Sigmoid colon (tissue), 4 donors: ENCODE results near the gene SDCCAG8.

Experiments
- POLR2A ChIP-seq, 2 donors: fragments of 450-650 bp; IDR thresholded peaks; one replicate each; pipeline ENCODE4 v1.6.1; 2016; ENCODE audit warnings: antibody characterized with exemption in 2 of 2, mild to moderate bottlenecking in 2 of 2, moderate library complexity in 2 of 2
- POLR2AphosphoS5 ChIP-seq, 4 donors: sonication (generic); formaldehyde crosslinking; IDR thresholded peaks; one replicate each; pipeline ENCODE4 v1.6.1; 2017; ENCODE audit warnings: antibody characterized with exemption in 4 of 4
- TF ChIP-seq, protein P1 (sequence below), 4 experiments: fragments of 450-650 bp in 3 of 4; fragments of 200-600 bp in 1 of 4; IDR thresholded peaks; one replicate each; pipeline ENCODE4 v1.5.1; 2016 to 2019; ENCODE audit warnings: antibody characterized with exemption in 4 of 4, mild to moderate bottlenecking in 3 of 4, moderate library complexity in 2 of 4

DNA sequence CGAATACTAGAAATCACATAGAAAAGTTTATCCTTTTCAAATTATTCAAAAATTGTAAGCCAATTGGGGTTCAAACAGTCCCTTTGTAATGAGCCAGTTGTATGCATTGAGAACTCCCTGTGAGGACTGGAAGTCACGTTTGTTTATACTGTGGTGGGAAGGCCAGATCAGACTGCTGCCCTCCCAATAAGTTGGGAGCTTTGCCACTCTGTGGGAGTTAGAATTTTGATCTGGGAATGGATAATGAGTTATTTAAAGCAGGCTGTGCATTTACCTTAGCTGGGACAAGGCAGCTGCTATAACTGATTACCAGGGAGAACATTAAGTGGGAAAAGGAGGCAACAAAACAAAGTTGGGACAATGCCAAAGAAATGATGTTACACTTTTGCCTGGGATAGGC, 178.8 kb downstream of the SDCCAG8 start:
- TF ChIP-seq, protein P1, sequence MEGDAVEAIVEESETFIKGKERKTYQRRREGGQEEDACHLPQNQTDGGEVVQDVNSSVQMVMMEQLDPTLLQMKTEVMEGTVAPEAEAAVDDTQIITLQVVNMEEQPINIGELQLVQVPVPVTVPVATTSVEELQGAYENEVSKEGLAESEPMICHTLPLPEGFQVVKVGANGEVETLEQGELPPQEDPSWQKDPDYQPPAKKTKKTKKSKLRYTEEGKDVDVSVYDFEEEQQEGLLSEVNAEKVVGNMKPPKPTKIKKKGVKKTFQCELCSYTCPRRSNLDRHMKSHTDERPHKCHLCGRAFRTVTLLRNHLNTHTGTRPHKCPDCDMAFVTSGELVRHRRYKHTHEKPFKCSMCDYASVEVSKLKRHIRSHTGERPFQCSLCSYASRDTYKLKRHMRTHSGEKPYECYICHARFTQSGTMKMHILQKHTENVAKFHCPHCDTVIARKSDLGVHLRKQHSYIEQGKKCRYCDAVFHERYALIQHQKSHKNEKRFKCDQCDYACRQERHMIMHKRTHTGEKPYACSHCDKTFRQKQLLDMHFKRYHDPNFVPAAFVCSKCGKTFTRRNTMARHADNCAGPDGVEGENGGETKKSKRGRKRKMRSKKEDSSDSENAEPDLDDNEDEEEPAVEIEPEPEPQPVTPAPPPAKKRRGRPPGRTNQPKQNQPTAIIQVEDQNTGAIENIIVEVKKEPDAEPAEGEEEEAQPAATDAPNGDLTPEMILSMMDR (IDR thresholded peaks at IDR 0.05), result no peak
- no peak for TF ChIP-seq POLR2A (IDR thresholded peaks at IDR 0.05)
- no peak for TF ChIP-seq POLR2AphosphoS5 (IDR thresholded peaks at IDR 0.05)
